Nephron progenitor cell (in vitro differentiated cells): ENCODE results near the gene RSPO3.

Source experiments
- DNase-seq: peaks from one replicate; pipeline ENCODE4 v3.0.0; 2021
- H3K27ac Mint-ChIP-seq: 2 replicates; pipeline ENCODE4 v1.8.0; 2021; ENCODE audit warnings: mild to moderate bottlenecking, moderate library complexity, mixed read lengths
- H3K27me3 Mint-ChIP-seq: 2 replicates; pipeline ENCODE4 v1.8.0; 2021; ENCODE audit warnings: mild to moderate bottlenecking, low read depth, mixed read lengths; ENCODE audit not compliant: poor library complexity
- H3K36me3 Mint-ChIP-seq: 2 replicates; pipeline ENCODE4 v1.8.0; 2021; ENCODE audit warnings: low read depth, mixed read lengths
- H3K4me1 Mint-ChIP-seq: 2 replicates; pipeline ENCODE4 v1.8.0; 2021; ENCODE audit warnings: mixed read lengths
- H3K4me3 Mint-ChIP-seq: 2 replicates; pipeline ENCODE4 v1.8.0; 2021; ENCODE audit warnings: mild to moderate bottlenecking, moderate library complexity, mixed read lengths
- H3K9me3 Mint-ChIP-seq: 2 replicates; pipeline ENCODE4 v1.8.0; 2021; ENCODE audit warnings: mild to moderate bottlenecking, moderate library complexity, mixed read lengths
- CTCF ChIP-seq: fragments of 200-600 bp; sonication (generic); IDR thresholded peaks from 2 replicates; pipeline ENCODE4 v1.5.0; 2021; ENCODE audit warnings: antibody characterized with exemption

Gene RSPO3

GRCh38 chr6:127078669-127079068 lies 39.8 kb upstream of the RSPO3 start:
- no peak for DNase-seq
- no peak for TF ChIP-seq CTCF
- no peaks in the 10 kb centered on the region for H3K27me3 Mint-ChIP-seq
- peaks cover 6% of the 10 kb centered on the region for H3K9me3 Mint-ChIP-seq
- H3K27ac Mint-ChIP-seq: no peak overlapping the region
- no peaks in the 10 kb centered on the region for H3K36me3 Mint-ChIP-seq
- H3K4me3 Mint-ChIP-seq: no peak overlapping the region
- H3K4me1 Mint-ChIP-seq: peaks cover 10% of the 10 kb centered on the region

- DNase-seq: no peak
- Mint-ChIP-seq H3K27me3 (no peaks in the 10 kb centered on the region), H3K4me3 (no peak overlapping the region), H3K9me3 (peaks cover 6% of the 10 kb centered on the region), H3K27ac (no peak overlapping the region), H3K36me3 (no peaks in the 10 kb centered on the region), H3K4me1 (peaks cover 9% of the 10 kb centered on the region)
- TF ChIP-seq CTCF: no peak
These were observed 38.8 kb upstream of the RSPO3 start for GRCh38 chr6:127079681-127080080.

GRCh38 chr6:127080081-127080480 lies 38.4 kb upstream of the RSPO3 start:
- H3K9me3 Mint-ChIP-seq: peaks cover 6% of the 10 kb centered on the region
- H3K36me3 Mint-ChIP-seq: no peaks in the 10 kb centered on the region
- no peak overlapping the region for H3K27ac Mint-ChIP-seq
- peaks cover 6% of the 10 kb centered on the region for H3K4me1 Mint-ChIP-seq
- H3K4me3 Mint-ChIP-seq: no peak overlapping the region
- TF ChIP-seq CTCF: no peak
- H3K27me3 Mint-ChIP-seq: no peaks in the 10 kb centered on the region
- no peak for DNase-seq

GRCh38 chr6:127083231-127083962 lies 35.1 kb upstream of the RSPO3 start:
- no peak for DNase-seq
- no peaks in the 10 kb centered on the region for H3K4me1 Mint-ChIP-seq
- no peaks in the 10 kb centered on the region for H3K36me3 Mint-ChIP-seq
- H3K27ac Mint-ChIP-seq: no peak overlapping the region
- H3K4me3 Mint-ChIP-seq: no peak overlapping the region
- peaks cover 6% of the 10 kb centered on the region for H3K9me3 Mint-ChIP-seq
- TF ChIP-seq CTCF: no peak
- H3K27me3 Mint-ChIP-seq: no peaks in the 10 kb centered on the region

GRCh38 chr6:127083963-127084310 lies 34.5 kb upstream of the RSPO3 start:
- Mint-ChIP-seq H3K27me3 (no peaks in the 10 kb centered on the region), H3K27ac (no peak overlapping the region), H3K9me3 (peaks cover 2% of the 10 kb centered on the region), H3K36me3 (no peaks in the 10 kb centered on the region), H3K4me1 (no peaks in the 10 kb centered on the region), H3K4me3 (no peak overlapping the region)
- DNase-seq: no peak
- TF ChIP-seq CTCF: no peak

- Mint-ChIP-seq H3K9me3 (no peaks in the 10 kb centered on the region), H3K4me3 (no peak overlapping the region), H3K27me3 (no peaks in the 10 kb centered on the region), H3K4me1 (no peaks in the 10 kb centered on the region), H3K27ac (no peak overlapping the region), H3K36me3 (no peaks in the 10 kb centered on the region)
- TF ChIP-seq CTCF: no peak
- DNase-seq: no peak
These were observed 33.3 kb upstream of the RSPO3 start for GRCh38 chr6:127085181-127085580.
